ENCODE measurements around the gene BEST2. TPM values are rescaled to one million over a fixed set of nuclear protein-coding genes. Genes with fewer than 3 reads are reported as not detected.

The BEST2 gene
- 1.2 TPM for total RNA-seq

- no peaks in the 10 kb centered on the region for H3K27me3 ChIP-seq
- no peak within 1 kb of the TSS for H3K27ac ChIP-seq
- TF ChIP-seq POLR2A (IDR thresholded peaks at IDR 0.05): no peak
- TF ChIP-seq POLR2AphosphoS5 (IDR thresholded peaks at IDR 0.05; ENCODE audit: insufficient read depth in 1 of 2, low read depth in 1 of 2): no peak
- DNase-seq (ENCODE audit: extremely low spot score in 2 of 2): no peak
- peaks cover 0 to 14% of the 10 kb centered on the region in 2 donors for H3K36me3 ChIP-seq
- H3K9me3 ChIP-seq: no peaks in the 10 kb centered on the region
- H3K4me3 ChIP-seq: no peak within 1 kb of the TSS
- peaks cover 19% of the 10 kb centered on the region for H3K4me1 ChIP-seq
- intact Hi-C loops (cut with DNase I): no loop called here
Measured at GRCh38 chr19:12751635-12752034, at the start of gene BEST2. TSS of gene BEST2 (plus strand) at chr19:12751791. CDS start at chr19:12752593, 802 bp downstream.

DNA sequence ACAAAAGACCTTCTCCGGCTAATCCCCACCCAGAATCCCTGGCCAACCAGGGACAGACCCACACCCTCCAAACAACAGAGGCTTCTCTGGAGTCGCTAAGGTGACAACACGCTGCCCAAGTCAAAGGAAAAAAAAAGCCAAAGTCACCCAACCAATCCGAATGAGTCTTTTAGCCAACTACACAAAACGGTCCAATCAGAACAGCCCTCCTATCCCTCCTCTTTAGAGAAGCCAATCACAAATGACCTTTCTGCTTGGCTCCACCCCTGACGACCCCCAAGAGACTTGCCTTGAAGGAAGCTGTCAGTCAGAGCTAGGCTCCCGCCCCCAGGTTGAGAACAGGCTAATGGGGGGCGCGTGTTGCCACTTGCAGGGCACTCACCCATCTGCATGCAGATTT, 48.5 kb upstream of the BEST2 start:
- DNase-seq (ENCODE audit: extremely low spot score in 2 of 2): no peak
- no peak for TF ChIP-seq POLR2A (IDR thresholded peaks at IDR 0.05)
- no peak for TF ChIP-seq POLR2AphosphoS5 (IDR thresholded peaks at IDR 0.05; ENCODE audit: insufficient read depth in 1 of 2, low read depth in 1 of 2)
- TF ChIP-seq, protein P1, sequence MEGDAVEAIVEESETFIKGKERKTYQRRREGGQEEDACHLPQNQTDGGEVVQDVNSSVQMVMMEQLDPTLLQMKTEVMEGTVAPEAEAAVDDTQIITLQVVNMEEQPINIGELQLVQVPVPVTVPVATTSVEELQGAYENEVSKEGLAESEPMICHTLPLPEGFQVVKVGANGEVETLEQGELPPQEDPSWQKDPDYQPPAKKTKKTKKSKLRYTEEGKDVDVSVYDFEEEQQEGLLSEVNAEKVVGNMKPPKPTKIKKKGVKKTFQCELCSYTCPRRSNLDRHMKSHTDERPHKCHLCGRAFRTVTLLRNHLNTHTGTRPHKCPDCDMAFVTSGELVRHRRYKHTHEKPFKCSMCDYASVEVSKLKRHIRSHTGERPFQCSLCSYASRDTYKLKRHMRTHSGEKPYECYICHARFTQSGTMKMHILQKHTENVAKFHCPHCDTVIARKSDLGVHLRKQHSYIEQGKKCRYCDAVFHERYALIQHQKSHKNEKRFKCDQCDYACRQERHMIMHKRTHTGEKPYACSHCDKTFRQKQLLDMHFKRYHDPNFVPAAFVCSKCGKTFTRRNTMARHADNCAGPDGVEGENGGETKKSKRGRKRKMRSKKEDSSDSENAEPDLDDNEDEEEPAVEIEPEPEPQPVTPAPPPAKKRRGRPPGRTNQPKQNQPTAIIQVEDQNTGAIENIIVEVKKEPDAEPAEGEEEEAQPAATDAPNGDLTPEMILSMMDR (IDR thresholded peaks at IDR 0.05): no peak
- Histone ChIP-seq H3K4me1 (no peaks in the 10 kb centered on the region), H3K9me3 (no peaks in the 10 kb centered on the region), H3K27ac (no peak overlapping the region), H3K4me3 (no peak overlapping the region), H3K27me3 (no peaks in the 10 kb centered on the region), H3K36me3 (peaks cover 2 to 73% of the 10 kb centered on the region in 2 donors)
- intact Hi-C loops (cut with DNase I): no loop called here

GRCh38 chr19:12705169-12705568, 46.4 kb upstream of the BEST2 start:
- TF ChIP-seq POLR2AphosphoS5 (IDR thresholded peaks at IDR 0.05; ENCODE audit: insufficient read depth in 1 of 2, low read depth in 1 of 2) (no peak), POLR2A (IDR thresholded peaks at IDR 0.05) (no peak)
- TF ChIP-seq, protein P1 (IDR thresholded peaks at IDR 0.05): no peak

GRCh38 chr19:12705654-12706331, 45.8 kb upstream of the BEST2 start:
- DNase-seq (ENCODE audit: extremely low spot score in 2 of 2): no peak
- intact Hi-C loops (cut with DNase I): no loop called here
- H3K27ac ChIP-seq: no peak overlapping the region
- no peaks in the 10 kb centered on the region for H3K4me1 ChIP-seq
- no peaks in the 10 kb centered on the region for H3K9me3 ChIP-seq
- H3K36me3 ChIP-seq: peaks cover 2 to 93% of the 10 kb centered on the region in 2 donors
- no peaks in the 10 kb centered on the region for H3K27me3 ChIP-seq
- no peak for TF ChIP-seq POLR2AphosphoS5 (IDR thresholded peaks at IDR 0.05; ENCODE audit: insufficient read depth in 1 of 2, low read depth in 1 of 2)
- TF ChIP-seq, protein P1 (IDR thresholded peaks at IDR 0.05): no peak
- TF ChIP-seq POLR2A (IDR thresholded peaks at IDR 0.05): no peak
- no peak overlapping the region for H3K4me3 ChIP-seq

More at GRCh38 chr19:12705169-12705568, 46.4 kb upstream of the BEST2 start:
- Histone ChIP-seq H3K27me3 (no peaks in the 10 kb centered on the region), H3K4me1 (no peaks in the 10 kb centered on the region), H3K27ac (no peak overlapping the region), H3K36me3 (peaks cover 2 to 93% of the 10 kb centered on the region in 2 donors), H3K9me3 (no peaks in the 10 kb centered on the region), H3K4me3 (no peak overlapping the region)
- no peak for DNase-seq (ENCODE audit: extremely low spot score in 2 of 2)
- intact Hi-C loops (cut with DNase I): no loop called here

DNA sequence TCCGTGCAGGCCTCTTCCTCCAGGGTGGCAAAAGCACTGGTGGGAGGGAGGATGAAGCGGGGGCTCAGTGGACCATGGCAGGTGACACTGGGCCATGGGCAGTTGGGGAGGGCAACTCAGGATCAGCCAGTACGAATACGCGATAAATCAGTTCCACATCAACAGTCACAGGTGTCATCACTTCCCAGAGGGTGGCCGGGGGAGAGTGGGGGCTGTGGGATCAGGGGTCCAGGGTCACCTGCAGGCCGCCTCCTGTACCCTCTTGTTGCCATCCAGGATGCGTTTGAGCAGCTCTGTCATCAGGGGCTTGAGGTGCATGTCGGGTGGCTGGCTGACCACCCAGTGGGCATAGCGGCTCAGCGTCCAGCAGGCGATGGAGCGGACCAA, 45.3 kb upstream of the BEST2 start:
- no peaks in the 10 kb centered on the region for H3K9me3 ChIP-seq
- TF ChIP-seq, protein P1 (IDR thresholded peaks at IDR 0.05): no peak
- TF ChIP-seq POLR2A (IDR thresholded peaks at IDR 0.05): no peak
- TF ChIP-seq POLR2AphosphoS5 (IDR thresholded peaks at IDR 0.05; ENCODE audit: insufficient read depth in 1 of 2, low read depth in 1 of 2): no peak
- intact Hi-C loops (cut with DNase I): no loop called here
- H3K27ac ChIP-seq: no peak overlapping the region
- H3K4me1 ChIP-seq: no peaks in the 10 kb centered on the region
- no peaks in the 10 kb centered on the region for H3K27me3 ChIP-seq
- peaks cover 2 to 93% of the 10 kb centered on the region in 2 donors for H3K36me3 ChIP-seq
- no peak for DNase-seq (ENCODE audit: extremely low spot score in 2 of 2)
- H3K4me3 ChIP-seq: no peak overlapping the region
